NCI-H2196 (cell line): ENCODE results near the gene CHRM4.
"Not testable (repeated sequence)": the region's sequence is repeated elsewhere in the genome, so short reads cannot be mapped to it uniquely, and the experiment has no call there.

Experiments
- DNase-seq: peaks from one replicate; lab custom pipeline; 2025; ENCODE audit not compliant: unreplicated experiment; lab: John Stamatoyannopoulos, UW

CHRM4 gene

DNA sequence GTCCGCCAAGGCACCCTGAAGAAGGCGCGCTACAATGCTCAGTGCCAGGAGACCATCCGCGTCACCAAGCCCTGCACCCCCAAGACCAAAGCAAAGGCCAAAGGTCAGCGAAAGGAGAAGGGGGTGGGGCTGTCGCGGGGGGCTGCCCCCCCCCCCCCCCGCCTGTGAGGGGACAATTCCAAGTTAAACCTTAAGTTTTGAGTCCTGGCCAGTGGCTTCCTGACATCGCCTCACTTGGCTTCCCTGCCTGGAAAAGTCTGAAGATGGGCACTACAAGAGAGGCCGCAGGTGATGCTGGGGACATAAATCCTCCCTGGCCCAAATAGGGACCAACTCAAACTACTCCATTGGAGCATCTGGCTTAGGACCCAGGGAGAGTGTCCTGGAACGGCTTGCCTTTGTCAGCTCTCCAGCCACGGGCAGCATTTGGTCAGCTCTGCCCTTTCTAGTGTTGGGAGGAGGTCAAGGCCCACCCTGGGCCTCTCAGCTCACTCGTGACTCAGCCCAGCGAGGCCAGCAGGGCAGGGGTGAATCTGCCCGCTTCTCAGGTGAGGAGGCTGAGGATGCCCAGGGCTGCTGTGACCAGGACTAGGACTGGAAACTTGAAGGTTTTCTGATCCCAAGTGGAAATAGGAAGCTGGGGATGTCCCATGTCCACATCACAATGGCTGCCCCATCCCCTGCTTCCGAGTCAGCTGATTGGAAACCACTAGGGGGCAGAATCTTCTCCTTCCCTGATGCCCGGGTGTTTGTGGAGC, 8.8 kb downstream of the CHRM4 start:
- DNase-seq: peak; percentile 70

DNA sequence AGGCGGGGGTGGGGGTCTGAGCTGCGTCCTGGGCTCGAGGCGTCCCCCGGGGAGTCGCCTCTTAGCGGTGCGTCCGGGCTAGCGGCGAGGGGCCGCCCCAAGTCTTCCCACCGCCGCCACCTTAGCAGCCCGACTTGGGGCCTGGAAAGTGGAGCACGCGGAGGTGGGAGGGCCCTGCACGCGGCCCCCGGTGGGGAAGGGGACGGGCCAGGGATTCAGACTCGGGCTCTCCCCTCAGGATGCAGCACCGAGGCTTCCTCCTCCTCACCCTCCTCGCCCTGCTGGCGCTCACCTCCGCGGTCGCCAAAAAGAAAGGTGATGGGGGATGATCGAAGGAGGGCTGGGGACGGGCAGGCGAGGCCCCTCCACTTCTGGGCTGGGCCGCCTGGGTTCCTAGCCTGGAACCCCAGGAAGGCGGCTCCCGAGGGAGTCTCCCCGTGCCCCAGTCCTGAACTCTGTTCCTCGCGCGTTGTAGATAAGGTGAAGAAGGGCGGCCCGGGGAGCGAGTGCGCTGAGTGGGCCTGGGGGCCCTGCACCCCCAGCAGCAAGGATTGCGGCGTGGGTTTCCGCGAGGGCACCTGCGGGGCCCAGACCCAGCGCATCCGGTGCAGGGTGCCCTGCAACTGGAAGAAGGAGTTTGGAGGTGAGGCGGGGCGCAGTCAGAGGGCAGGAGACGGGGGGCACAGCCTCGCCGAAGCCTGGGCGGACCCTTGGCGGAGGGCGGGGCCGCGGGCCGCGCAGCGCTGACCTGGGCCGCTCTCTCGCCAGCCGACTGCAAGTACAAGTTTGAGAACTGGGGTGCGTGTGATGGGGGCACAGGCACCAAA, 9.5 kb downstream of the CHRM4 start:
- DNase-seq: peak; percentile 46

DNA sequence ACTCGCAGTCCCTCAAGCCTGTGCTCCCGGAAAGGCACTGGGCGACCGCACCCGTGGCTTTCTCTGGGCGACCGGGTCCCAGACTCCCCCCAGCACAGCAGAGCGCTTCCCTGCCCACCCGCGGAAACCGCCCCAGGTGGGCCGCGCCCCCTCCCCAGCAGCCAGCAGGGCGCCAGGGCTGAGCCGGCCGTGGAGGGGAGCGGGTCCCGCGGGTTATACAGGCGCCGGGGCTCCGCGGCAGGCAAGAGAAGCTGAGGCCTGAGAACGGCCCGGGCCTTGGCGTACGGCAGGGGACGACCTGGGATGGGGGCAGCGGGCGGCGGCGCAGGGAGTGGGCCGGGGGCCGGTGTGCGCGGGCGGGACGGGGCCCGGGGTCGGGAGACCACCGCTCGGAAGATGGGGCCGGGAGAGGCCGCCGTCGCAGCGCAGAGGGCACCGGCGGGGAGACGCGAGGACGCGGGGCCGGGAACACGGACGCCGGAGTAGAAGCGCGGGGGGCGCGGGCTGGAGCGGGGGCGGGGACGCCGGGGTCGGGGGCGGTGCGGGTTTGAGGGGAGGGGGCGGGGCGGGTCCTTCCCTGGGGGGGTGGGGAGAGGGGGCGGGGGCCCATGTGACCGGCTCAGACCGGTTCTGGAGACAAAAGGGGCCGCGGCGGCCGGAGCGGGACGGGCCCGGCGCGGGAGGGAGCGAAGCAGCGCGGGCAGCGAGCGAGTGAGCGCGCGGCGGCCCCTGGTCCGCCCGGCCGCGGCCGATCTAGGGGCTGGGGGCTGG, 10.3 kb downstream of the CHRM4 start, which contains the start of gene MDK:
MDK (plus strand) TSS at position 622 of the 771 bp plus-strand sequence. CDS start 389 bp downstream, outside the sequence.
- DNase-seq: peak; percentile 70

DNA sequence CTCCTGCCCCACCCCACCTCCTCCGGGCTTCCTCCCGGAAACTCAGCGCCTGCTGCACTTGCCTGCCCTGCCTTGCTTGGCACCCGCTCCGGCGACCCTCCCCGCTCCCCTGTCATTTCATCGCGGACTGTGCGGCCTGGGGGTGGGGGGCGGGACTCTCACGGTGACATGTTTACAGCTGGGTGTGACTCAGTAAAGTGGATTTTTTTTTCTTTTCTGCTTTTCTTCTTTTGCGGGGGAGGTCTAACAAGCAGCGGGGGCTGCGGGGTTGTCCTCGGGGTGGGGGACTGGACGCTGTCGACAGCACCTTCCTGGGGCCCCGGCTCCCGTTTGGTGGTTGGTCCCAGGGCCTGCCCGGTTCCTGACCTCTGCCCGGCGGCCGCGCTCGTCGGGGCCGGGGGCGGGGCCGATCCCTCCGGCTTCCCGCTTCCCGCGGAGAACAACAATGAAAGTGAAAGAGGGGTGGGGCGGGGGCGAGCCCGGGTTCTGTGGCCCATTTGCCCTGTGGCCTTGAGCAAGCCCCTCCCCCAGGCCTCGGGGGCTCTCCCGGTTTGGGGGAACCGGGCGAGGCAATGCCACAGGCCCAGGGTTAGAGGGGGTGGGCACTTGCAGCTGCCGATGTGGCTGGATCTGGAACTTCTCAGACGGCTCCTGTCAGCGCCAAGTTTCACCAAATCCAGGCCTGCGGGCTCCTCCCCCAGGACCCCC, 11.1 kb downstream of the CHRM4 start:
- DNase-seq: peak; percentile 75

DNA sequence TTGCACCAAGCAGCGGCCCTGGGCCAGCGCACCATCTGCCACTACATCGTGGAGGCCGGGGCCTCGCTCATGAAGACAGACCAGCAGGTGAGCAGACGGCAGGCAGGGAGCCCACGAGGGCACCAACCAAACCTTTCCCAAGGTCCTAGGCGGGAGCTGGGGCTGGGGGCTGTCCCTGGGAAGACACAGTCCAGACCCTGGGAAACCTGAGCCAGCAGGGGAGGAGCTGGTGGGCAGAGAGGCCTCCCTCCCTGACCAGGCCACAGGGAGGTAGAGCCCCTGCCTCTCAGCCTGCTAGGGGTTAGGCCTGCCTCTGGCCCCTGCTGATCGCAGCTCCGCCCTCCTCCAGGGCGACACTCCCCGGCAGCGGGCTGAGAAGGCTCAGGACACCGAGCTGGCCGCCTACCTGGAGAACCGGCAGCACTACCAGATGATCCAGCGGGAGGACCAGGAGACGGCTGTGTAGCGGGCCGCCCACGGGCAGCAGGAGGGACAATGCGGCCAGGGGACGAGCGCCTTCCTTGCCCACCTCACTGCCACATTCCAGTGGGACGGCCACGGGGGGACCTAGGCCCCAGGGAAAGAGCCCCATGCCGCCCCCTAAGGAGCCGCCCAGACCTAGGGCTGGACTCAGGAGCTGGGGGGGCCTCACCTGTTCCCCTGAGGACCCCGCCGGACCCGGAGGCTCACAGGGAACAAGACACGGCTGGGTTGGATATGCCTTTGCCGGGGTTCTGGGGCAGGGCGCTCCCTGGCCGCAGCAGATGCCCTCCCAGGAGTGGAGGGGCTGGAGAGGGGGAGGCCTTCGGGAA, 11.9 kb downstream of the CHRM4 start:
- peak; percentile 26 for DNase-seq

DNA sequence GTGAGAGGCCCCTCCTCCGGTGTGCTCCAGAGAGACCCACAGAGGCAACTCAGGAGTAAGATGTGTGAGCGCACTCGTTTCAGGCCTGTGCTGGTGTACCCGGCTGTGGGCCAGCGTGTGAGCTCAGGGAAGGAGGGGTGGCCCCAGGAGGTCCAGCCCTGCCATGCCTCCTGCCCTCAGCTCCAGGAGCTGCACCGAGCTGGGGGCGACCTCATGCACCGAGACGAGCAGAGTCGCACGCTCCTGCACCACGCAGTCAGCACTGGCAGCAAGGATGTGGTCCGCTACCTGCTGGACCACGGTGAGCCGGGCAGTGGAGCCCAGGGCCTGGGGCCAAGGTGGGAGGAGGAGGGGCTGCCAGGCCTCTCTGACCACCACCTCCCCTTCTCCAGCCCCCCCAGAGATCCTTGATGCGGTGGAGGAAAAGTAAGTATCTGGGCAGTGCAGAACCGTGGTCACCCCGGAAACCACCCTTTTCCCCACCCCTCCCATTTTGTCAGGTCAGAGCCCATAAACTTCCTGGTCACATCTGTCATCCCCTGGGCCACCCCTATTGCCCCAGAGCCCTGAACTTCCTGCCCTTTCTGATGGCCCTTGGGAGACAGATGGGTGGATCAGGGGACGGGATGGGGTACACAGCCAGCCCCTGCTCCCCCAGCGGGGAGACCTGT, 12.6 kb downstream of the CHRM4 start:
- no peak for DNase-seq

DNA sequence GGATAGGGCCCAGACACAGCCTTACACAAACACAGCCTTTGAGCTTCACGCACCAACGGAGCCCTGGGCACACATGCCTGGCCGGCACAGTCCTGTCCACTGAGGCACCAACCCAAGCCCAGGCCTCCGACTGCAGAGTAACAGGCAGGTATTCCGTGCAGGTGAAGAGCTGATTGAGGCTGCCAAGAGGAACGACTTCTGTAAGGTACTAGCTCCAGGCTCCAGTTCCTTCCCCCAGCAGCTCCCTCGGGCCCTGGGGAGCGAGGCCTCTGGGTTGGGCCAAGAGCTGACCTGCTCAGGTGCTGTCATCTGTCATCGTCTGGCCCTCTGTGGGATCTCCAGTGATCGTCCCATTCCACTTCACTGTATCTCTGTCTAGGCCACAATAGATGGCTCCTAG, 13.3 kb downstream of the CHRM4 start:
- DNase-seq: no peak

DNA sequence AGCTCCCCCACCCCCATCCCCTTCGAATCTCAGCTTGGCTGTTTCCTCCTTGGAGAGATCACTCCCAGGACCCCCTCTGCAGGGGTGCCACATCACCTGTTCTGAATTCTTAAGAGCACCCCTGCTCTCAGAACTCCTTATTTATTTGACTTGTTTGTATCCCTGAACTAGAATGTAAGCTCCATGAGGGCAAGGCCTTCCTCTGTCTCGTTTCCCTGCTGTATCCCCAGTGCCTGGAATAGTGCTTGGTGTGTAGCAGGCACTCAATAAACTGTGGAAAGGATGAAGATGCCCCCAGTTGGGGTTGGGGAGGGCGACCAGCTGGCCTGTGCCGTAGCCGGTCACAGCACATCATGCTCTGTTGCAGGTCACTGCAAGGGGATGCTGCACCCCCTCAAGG, 13.7 kb downstream of the CHRM4 start:
- no peak for DNase-seq

DNA sequence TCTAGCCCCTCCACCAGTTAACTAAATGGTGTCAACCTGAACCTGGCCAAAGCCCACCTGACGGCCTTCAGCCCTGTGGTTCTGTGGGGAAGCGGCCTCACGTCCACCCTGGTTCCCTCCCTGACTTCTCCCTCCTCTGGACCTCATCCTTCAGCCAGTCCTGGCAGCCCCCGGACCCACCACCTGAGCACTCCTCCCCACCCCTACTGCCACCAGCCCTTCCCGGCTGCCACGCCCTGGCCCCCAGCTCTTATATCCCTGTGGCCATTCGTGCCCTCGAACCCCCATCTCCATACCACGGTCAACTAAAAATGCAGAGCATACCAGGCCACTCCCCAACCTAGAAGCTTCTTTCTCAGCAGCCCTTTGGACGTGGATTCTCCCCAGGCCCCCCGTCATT, 14.3 kb downstream of the CHRM4 start:
- no peak for DNase-seq

DNA sequence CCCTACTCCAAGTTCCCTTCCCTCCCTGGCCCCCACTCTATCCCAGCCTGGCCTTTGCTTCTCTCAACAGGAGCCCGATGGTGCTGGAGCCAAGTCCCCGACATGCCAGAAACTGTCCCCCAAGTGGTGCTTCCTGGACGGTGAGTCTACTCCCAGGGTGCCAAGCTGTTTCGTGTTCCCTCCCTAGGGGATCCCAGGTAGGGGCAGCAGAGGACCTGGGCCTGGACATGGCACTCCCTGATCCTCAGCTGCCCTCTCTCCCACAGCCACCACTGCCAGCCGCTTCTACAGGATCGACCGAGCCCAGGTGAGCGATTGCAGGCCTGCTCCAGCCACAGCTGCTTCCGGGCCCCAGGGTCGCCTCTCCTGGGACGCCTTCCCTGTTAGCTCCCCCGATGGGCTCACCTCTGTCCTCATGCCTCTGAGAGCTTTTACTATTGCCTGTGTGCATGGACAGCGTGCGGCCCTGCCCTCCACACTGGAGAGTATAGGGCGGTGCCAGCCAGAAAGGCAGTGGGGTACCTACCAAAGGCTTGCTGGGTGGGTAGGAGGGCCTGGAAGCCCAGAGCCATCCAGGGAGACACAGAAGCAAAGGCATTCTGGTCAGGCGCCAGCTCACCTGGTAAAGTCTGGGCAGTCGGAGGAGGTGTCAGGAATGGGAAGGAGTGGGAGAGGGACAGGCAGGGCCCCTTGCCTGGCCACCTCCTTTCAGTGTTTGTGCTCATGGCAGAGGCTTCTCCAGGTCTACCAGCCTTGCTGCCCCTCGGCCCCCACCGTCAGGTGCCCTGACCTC, 15.1 kb downstream of the CHRM4 start:
- no peak for DNase-seq

DNA sequence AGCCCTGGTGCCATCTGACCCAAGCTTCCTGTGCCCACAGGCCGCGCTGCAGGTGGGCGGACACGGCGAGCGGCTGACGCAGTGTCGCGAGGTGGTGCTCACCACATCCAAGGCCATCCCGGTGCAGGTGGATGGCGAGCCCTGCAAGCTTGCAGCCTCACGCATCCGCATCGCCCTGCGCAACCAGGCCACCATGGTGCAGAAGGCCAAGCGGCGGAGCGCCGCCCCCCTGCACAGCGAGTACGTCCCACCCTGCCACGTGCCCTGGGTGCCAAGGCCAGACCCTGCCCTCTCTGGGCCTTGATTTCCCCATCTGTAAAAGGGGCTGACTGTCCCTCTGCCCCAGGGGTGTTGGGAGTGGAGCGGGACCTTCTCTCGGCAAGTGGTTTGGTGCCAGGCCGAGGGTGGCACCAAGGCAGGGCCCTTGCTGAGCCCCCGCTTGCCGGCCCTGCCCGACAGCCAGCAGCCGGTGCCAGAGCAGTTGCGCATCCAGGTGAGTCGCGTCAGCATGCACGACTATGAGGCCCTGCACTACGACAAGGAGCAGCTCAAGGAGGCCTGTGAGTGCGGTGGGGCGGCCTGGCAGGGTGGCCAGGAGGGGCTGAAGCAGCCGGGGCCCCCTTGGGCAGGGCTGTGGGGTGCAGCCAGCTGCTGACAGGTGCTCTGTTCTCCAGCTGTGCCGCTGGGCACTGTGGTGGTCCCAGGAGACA, 16.0 kb downstream of the CHRM4 start:
- no peak for DNase-seq

DNA sequence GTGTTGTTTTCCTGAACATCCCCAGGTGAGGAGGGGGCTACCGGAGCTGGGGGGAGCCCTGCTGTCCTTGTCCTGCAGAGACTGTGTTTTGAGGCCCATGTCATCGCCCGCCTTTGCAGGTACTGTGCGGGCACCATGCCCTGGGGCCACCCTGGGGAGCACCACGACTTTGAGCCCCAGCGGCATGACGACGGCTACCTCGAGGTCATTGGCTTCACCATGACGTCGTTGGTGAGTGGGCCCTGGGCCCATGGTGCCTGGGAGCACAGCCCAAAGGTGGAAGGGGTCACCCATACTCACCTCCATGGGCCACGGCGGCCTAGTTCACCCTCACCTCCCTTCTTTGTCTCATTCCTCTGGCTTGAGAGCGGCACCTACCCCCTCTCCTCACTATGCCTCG, 16.8 kb downstream of the CHRM4 start:
- no peak for DNase-seq

DNA sequence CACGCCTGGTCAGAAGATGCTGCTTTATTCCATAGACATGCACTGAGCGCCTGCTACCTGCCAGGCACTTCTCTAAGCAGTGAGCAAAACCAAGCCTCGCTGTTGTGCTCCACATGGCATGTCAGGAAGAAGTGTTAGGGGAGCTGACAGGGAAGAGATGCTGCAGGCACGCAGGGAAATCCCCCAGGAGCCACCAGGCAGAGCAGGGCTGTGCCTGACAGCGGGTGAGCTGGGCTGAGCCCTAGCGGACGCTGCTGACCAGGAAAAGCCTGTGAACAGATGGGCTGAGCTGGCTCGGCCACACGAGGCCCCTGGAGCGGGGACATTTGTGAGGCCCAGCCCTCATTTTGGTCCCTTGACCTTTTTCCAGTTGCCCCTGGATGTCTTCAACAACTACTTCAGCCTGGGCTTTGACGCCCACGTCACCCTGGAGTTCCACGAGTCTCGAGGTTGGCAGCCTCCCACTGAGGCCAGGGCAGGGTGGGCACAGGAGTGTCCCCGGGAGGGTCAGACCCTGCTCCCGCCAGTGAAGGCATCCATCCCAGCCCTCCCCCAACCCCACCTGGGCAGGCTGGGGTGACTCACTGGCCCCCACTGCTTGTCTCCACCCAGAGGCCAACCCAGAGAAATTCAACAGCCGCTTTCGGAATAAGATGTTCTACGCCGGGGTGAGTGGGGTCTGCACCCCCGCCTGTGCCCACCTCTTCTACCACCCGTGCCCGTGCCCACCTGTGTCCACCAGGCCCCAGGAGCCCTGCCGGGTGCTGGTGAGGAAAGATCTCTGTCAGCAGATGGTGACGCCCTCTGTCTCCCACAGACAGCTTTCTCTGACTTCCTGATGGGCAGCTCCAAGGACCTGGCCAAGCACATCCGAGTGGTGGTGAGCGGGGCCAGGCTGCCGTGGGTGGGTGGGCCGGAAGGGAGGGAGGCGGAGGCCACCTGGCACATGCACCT, 17.5 kb downstream of the CHRM4 start:
- DNase-seq: no peak

DNA sequence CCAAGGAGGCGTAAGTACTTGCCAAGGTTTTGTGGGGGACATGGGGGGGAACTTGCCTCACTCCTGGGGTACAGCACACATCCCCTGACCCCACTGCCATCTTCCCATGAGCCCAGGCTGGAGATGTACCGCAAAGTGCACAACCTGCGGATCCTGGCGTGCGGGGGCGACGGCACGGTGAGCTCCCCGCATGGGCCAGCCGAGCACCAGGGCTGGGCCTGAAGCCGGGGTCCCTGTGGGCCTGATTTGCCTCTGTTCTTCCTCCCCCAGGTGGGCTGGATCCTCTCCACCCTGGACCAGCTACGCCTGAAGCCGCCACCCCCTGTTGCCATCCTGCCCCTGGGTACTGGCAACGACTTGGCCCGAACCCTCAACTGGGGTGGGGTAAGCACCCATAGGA, 19.1 kb downstream of the CHRM4 start:
- not testable (repeated sequence) for DNase-seq

DNA sequence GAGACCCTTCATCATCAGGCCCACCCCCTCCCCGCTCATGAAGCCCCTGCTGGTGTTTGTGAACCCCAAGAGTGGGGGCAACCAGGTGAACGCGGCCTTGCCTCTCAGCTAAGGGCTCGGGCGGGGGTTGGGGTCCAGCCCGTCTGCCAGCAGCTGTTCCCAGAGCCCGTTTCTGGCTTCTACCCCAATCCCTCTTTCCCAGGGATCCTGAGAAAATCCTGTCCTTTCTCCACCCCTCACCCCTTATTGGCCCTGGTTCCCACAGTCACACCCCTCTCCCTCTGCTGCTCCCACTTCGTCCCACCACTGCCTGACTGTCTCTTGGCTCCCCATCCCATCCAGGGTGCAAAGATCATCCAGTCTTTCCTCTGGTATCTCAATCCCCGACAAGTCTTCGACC, 19.5 kb downstream of the CHRM4 start:
- DNase-seq: no peak

DNA sequence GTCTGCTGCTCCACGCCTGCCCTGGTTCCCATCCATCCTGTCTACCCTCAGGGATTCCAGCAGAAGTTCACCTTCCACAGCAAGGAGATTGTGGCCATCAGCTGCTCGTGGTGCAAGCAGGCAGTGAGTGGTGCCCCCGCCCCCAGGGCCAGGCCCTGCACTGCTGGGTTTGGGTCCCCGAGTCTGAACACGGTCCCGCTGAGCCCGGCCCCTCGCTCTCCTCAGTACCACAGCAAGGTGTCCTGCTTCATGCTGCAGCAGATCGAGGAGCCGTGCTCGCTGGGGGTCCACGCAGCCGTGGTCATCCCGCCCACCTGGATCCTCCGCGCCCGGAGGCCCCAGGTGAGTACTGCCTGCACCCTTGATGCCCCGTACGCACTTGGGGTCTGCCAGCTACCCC, 20.3 kb downstream of the CHRM4 start:
- not testable (repeated sequence) for DNase-seq

DNA sequence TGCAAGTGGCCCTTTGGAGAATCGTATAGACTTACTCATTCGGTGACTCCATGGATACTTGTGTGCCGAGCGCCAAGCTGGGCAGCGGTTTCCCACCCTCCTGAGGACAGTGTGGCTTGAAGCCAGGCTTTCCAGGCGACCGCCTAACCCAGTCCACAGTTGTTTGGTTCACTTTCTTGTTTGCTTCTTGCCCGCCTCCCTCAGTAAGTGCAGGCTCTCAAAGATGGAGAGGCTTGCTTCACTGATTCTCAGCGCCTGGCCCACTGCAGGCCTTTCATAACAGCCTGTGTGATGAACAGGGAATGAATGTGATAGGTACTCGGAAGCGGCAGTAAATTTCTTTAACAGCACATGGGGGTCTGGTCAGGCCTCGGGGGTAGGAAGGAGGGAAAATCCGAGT, 21.3 kb downstream of the CHRM4 start:
- DNase-seq: no peak
